Activated CD4-positive, alpha-beta T cell treated with anti-CD3 and anti-CD28 coated beads, Interleukin-2, amount 10 ng/mL, durations not matched to agents 24 days and 14 days (primary cell): Measurements from ENCODE around the gene FHOD3. TPM values are rescaled to one million over a fixed set of nuclear protein-coding genes. Genes with fewer than 3 reads are reported as not detected.

Experiments
- DNase-seq: peaks from one replicate; pipeline ENCODE4 v3.0.0; 2022
- H3K27ac Mint-ChIP-seq: one replicate; pipeline ENCODE4 v1.8.0; 2022; ENCODE audit warnings: mild to moderate bottlenecking, mixed read lengths
- H3K27me3 Mint-ChIP-seq: one replicate; pipeline ENCODE4 v1.8.0; 2022; ENCODE audit warnings: mixed read lengths
- H3K36me3 Mint-ChIP-seq: one replicate; pipeline ENCODE4 v1.8.0; 2022; ENCODE audit warnings: low read depth, mild to moderate bottlenecking, mixed read lengths
- H3K4me1 Mint-ChIP-seq: one replicate; pipeline ENCODE4 v1.8.0; 2021; ENCODE audit warnings: mixed read lengths
- H3K4me3 Mint-ChIP-seq: one replicate; pipeline ENCODE4 v1.8.0; 2022; ENCODE audit warnings: mild to moderate bottlenecking, moderate library complexity, mixed read lengths
- H3K9me3 Mint-ChIP-seq: one replicate; pipeline ENCODE4 v1.8.0; 2021; ENCODE audit warnings: mixed read lengths
- intact Hi-C: fragments of 100-400 bp; cut with micrococcal nuclease; formaldehyde crosslinking; loops from one replicate; pipeline ENCODE4 v1.15.1; 2023
- total RNA-seq: library from RNA; stranded (reverse); gene quantifications from 2 replicates; pipeline ENCODE4 v1.2.3, GENCODE V29; 2022

FHOD3 gene
- total RNA-seq, 1 donor from 2014 or later, result not detected

DNA sequence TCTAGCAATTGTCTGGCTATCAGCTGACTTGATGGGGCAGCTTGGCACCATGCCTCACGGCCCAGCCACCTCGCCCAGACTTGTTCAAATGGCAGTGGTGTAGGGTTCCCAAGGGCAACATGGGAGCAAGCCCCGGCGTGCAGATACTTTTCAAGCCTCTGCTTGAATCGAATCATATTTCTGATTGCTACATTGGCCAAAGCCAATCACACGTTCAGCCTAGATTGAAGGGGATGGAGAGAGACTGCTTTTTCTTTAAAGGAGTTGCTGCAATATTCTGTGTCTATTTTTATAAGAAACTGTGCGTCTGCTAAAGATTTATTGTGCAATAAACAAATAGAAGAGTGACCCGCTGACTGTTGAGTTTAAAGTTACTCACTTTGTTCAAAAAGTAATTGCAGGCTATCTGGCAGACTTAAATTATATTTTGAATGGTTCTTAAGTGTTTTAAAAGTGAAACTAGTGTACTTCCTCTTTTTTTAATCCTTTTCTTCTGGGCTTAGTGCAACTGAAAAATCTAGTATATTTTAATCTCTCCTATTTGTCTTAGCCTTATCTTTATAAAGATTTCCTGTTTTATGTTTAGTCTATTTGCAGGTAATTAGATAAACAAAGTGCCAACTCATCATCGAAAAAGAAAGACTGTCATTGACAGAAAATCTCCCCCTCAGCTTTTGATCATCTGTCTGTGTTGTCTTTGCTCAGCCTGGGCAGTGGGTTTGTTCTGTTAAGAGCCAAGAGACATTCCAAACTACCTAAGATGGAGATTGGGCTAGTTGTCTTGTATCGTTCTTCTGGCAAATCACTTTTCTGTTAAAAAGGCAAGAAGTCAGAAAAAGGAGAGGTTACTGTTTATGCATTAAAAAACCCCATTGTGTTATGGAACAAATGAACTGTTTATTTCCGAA is 375.2 kb downstream of the FHOD3 start:
- Mint-ChIP-seq H3K4me3 (no peak overlapping the region), H3K4me1 (peaks cover 3% of the 10 kb centered on the region), H3K27ac (no peak overlapping the region), H3K27me3 (peaks cover 7% of the 10 kb centered on the region), H3K36me3 (no peaks in the 10 kb centered on the region), H3K9me3 (no peaks in the 10 kb centered on the region)
- peak; percentile 27 for DNase-seq
- intact Hi-C loops, result no loop called here

DNA sequence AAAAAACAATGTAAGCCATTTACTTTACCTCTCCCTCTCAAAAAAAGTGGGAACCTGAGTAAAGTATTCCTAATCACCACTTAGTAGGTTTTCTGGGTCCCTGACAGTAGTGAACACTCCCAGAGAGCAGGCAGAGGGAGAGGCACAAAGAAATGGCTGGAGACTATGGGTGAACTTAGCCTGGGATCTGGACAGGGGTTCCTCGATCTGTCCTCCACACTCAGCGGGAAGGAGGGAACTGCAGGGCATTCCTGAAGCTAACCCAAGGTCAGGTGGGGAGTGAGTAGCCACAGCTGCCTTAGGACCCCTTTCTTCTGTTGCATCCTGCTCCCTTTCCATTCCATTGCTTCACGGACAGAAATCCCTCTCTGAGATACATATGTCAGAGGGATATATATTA is 375.9 kb downstream of the FHOD3 start:
- intact Hi-C loops, result no loop called here
- H3K4me1 Mint-ChIP-seq, result peaks cover 3% of the 10 kb centered on the region
- H3K9me3 Mint-ChIP-seq, result no peaks in the 10 kb centered on the region

DNA sequence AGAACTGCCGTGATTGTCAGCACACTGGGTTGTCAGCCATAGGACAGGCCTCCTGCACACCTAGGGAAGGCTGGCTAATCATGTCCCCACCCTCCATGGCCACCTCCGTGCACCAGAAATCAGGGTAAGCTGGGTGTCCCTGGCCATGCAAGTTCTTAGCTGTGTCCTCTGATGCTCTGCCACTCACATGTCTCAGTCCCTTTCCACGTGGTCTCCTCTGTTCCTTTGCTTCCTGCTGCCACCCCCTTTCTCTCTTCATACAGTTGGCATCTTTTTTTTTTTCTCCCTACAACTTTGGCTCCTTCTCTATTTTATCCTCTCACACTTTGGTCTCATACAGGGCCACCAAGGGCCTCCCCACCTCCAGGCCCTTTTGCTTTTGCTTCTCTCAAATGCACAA is 377.6 kb downstream of the FHOD3 start:
- intact Hi-C loops, result no loop called here
- Mint-ChIP-seq H3K27ac (no peak overlapping the region), H3K4me1 (peaks cover 3% of the 10 kb centered on the region), H3K27me3 (peaks cover 5% of the 10 kb centered on the region), H3K9me3 (no peaks in the 10 kb centered on the region), H3K4me3 (no peak overlapping the region), H3K36me3 (no peaks in the 10 kb centered on the region)
- peak; percentile 20 for DNase-seq

More for the DNA sequence above, 375.9 kb downstream of the FHOD3 start:
- DNase-seq, result peak; percentile 22
- Mint-ChIP-seq H3K4me3 (no peak overlapping the region), H3K27ac (no peak overlapping the region), H3K27me3 (peaks cover 4% of the 10 kb centered on the region), H3K36me3 (no peaks in the 10 kb centered on the region)

DNA sequence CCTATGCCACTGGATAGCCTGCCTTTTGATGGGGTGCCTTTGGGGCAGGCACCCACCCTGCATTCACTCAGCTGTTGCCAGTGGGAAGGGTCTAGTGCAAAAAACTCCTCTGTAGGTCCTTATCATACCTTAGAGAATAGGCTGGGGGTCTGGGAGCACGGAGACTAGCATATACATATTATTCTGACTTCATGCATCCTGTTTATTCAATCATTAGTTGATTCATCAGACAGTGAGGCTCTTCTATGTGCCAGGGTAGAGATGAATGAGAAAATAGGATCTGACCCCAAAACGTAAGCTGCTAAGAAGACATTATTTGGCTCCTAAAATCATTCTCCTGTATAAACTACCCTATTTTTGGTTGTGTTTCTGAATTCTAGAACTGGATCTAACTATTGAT is 378.0 kb downstream of the FHOD3 start:
- intact Hi-C loops, result no loop called here
- H3K4me3 Mint-ChIP-seq, result no peak overlapping the region
- H3K36me3 Mint-ChIP-seq, result no peaks in the 10 kb centered on the region
- peaks cover 3% of the 10 kb centered on the region for H3K4me1 Mint-ChIP-seq
- H3K27me3 Mint-ChIP-seq, result peaks cover 5% of the 10 kb centered on the region
- H3K9me3 Mint-ChIP-seq, result no peaks in the 10 kb centered on the region
- H3K27ac Mint-ChIP-seq, result no peak overlapping the region
- DNase-seq, result no peak

DNA sequence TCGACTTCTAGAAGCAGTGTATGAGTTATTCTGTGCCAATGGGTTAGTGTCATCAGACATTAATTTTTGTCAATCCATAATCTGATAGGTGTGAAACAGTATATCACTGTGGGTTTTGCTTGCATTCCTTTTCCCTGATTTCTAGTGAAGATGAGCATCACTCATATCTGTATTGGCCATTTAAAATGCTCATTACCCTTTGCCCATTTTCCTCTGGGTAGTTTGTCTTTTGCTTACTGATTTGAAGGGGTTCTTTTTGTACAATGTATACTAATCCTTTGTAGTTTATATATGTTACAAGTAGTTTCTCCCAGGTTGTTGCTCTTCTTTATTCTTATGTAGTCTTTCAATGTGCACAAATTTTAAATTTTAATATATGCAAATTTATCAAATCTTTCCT is 379.1 kb downstream of the FHOD3 start:
- H3K36me3 Mint-ChIP-seq, result no peaks in the 10 kb centered on the region
- DNase-seq, result no peak
- H3K4me3 Mint-ChIP-seq, result no peak overlapping the region
- H3K9me3 Mint-ChIP-seq, result no peaks in the 10 kb centered on the region
- peaks cover 5% of the 10 kb centered on the region for H3K27me3 Mint-ChIP-seq
- H3K27ac Mint-ChIP-seq, result no peak overlapping the region
- intact Hi-C loops, result no loop called here
- H3K4me1 Mint-ChIP-seq, result peaks cover 3% of the 10 kb centered on the region

DNA sequence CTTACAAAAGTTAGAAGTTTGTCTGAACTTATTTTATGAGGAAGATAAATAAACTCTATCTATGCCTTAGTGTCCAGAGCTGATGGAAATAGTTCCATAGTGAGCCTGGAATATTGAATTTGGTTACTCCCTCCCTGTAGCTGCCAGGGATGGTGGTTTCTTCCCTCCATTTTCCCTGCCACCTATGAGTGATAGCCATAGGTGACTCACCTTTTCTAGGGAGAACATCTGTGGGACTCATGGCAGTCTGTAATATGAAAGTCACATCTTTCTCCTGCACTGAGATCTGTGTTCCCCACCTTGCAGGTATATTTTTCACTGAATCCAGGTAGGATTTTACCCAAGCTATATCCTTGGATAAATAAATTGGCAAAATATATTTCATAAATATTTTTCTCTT is 382.5 kb downstream of the FHOD3 start:
- Mint-ChIP-seq H3K27ac (no peak overlapping the region), H3K4me3 (no peak overlapping the region), H3K27me3 (peaks cover 5% of the 10 kb centered on the region), H3K9me3 (no peaks in the 10 kb centered on the region), H3K4me1 (no peaks in the 10 kb centered on the region), H3K36me3 (no peaks in the 10 kb centered on the region)
- intact Hi-C loops, result no loop called here
- DNase-seq, result no peak

DNA sequence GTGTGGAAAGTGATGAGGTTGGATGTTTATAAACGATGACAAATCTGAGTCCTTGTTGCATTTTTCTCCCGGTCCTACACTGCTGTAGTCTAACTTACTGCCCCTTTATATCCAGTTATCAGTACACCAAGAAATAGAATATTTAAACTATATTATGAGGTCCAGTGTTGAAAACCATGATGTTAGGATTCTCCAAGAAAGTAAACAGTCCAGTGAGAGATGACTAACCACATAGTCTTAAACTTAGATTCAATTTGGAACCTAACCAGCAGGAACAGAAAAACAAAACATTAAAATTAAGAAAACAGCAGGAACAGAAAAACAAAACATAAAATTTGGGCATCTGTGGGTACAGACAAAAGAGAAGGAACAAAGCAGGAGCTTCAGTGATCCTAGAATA is 388.1 kb downstream of the FHOD3 start:
- peaks cover 2% of the 10 kb centered on the region for H3K27me3 Mint-ChIP-seq
- no peaks in the 10 kb centered on the region for H3K4me1 Mint-ChIP-seq
- no peak for DNase-seq
- H3K27ac Mint-ChIP-seq, result no peak overlapping the region
- H3K4me3 Mint-ChIP-seq, result no peak overlapping the region
- H3K36me3 Mint-ChIP-seq, result no peaks in the 10 kb centered on the region
- H3K9me3 Mint-ChIP-seq, result no peaks in the 10 kb centered on the region
- intact Hi-C loops, result loop anchor here (5.0 kb wide), 2 partner anchors 72 to 212 kb away; no protein-coding TSS in a partner anchor

DNA sequence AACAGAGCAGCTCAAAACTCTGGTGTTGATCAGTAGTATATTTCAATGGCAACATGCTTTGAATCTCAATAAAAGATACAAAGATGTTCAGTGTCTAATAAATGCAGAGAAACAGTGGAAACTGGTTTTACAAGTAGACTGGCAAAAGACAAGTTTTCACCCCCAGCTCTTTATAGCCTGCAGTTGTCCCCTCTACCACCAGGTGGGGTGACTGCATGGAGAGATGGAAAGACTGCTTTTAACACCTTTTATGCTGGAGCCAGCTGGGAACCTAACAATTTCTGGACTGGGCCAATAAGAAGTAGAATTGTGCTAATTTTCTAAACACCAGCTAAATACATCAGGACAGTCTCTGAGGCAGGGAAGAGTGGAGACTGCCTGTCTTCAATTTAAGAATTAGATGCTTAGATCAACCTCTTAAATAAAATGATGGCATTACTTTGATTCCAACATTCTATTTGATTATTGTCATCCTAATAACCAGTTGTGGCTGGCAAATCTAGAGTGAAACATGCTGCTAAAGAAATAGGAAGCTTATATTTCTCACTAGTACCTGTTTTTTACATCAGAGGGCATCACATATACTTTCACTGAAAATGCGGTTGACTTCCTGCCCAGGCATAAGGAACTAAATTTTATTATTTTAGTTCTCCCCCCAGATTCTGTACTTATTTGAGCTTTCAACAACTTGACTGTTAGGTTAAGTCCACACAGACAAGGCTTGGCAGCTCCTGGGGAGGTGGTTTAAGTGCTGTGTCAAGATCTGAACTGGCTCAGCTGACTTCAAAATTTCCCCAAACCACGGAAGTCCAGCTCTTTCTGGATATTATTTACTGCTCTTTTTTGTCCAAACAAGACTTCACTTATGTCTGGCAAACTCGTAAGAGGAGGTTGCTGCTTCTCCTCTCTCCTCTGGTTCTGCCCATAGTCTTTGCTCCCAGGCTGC is 390.8 kb downstream of the FHOD3 start:
- peak; percentile 85 for DNase-seq
- Mint-ChIP-seq H3K4me1 (no peaks in the 10 kb centered on the region), H3K4me3 (no peak overlapping the region), H3K27ac (no peak overlapping the region), H3K36me3 (no peaks in the 10 kb centered on the region), H3K27me3 (peaks cover 2% of the 10 kb centered on the region), H3K9me3 (no peaks in the 10 kb centered on the region)
- intact Hi-C loops, result loop anchor here (1.0 to 5.0 kb wide), 3 partner anchors 69 to 209 kb away; no protein-coding TSS in a partner anchor

DNA sequence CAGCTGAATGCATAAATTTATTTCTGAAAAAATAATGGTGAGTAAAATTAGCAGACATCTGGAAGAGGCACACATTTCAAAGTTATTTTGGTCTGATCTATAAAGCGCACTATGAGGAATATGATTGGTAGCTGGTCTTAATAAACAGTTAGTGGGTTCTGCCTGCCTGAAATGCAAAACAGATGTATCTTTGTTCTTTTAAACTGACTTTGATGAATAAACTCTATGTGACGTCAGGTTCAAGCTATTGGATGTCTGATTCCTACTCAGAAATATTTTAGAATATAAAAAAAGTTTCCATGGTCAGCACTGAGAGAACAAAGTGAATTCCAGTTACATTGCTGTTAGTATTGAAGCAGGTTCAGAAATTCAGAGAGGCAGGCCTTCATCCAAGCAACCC is 394.9 kb downstream of the FHOD3 start:
- H3K4me3 Mint-ChIP-seq, result no peak overlapping the region
- no peaks in the 10 kb centered on the region for H3K36me3 Mint-ChIP-seq
- H3K27ac Mint-ChIP-seq, result no peak overlapping the region
- H3K4me1 Mint-ChIP-seq, result no peaks in the 10 kb centered on the region
- H3K9me3 Mint-ChIP-seq, result no peaks in the 10 kb centered on the region
- intact Hi-C loops, result no loop called here
- DNase-seq, result no peak
- peaks cover 2% of the 10 kb centered on the region for H3K27me3 Mint-ChIP-seq

DNA sequence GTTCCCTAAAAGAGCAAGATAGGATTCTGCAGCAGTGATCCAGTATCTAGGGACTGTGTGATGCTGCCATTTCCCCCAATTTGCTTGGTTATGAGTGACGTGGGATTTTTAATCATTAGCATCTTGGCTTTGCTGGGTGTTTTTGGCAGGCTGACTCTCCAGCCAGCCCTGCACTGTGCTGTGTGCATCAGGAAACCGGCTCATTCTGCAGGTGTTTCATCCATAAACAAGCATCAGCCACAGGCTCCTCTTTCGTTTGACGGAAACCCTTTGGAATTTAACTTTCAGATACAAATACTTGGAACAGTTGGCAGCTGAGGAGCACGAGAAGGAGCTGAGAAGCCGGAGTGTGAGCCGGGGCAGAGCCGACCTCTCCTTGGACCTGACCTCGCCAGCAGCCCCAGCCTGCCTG is 395.4 kb downstream of the FHOD3 start:
- Mint-ChIP-seq H3K27me3 (peaks cover 2% of the 10 kb centered on the region), H3K36me3 (no peaks in the 10 kb centered on the region), H3K27ac (no peak overlapping the region), H3K4me3 (no peak overlapping the region), H3K9me3 (no peaks in the 10 kb centered on the region), H3K4me1 (no peaks in the 10 kb centered on the region)
- no peak for DNase-seq
- intact Hi-C loops, result no loop called here

DNA sequence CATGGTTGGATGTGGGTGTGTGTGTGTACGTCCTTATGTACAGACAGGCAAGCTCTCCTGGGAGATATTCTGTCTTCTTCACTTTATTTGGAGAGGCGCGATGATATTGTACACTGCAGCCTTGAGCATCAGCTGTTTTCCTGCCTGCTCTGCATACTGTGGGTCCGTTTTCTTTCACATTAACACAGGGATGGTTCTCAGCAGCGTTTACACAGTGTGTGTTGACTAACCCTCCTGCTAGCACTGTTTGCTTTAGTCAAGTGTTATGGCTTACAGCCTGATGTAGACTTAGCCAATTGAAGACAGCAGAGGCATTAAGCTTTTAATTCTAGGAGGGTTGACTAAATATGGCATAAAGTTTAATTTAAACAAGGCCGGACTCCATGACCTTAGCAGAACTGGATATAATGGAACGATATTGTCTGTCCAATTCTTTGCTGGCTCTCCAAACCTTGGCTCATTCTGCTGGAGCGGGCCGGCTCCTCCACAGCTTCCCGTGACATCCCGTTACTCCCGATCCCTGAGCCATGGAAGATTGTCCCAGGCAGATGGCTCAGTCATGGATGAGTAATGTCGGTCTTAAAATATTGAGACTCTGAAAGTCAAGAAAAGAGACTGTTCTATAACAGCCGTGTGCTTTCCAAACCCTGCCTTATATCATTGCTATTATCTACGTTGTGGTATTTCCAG is 396.6 kb downstream of the FHOD3 start:
- Mint-ChIP-seq H3K4me3 (no peak overlapping the region), H3K27me3 (peaks cover 2% of the 10 kb centered on the region), H3K9me3 (no peaks in the 10 kb centered on the region), H3K27ac (no peak overlapping the region), H3K36me3 (no peaks in the 10 kb centered on the region), H3K4me1 (no peaks in the 10 kb centered on the region)
- intact Hi-C loops, result no loop called here
- DNase-seq, result no peak

DNA sequence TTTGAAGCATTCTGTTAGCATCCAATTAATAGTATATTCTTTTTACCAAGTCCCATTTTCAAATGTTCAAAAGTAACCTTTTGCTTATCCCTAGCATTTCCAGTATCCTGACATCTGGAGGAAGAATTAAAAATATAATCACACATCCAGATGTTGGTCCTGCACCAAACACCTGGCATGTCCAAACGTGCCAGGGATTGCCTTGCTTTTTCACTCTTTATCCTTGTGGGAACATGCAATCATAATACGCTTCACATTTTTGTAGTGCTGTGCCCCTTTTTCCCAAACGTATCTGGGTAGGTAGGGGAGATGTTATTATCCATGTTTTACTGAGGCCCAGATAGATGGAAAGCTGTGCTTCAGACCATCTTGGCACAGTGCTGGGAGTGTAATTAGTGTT is 398.3 kb downstream of the FHOD3 start:
- DNase-seq, result no peak
- Mint-ChIP-seq H3K27ac (no peak overlapping the region), H3K9me3 (no peaks in the 10 kb centered on the region), H3K4me1 (no peaks in the 10 kb centered on the region), H3K27me3 (peaks cover 2% of the 10 kb centered on the region), H3K4me3 (no peak overlapping the region), H3K36me3 (no peaks in the 10 kb centered on the region)
- intact Hi-C loops, result no loop called here

DNA sequence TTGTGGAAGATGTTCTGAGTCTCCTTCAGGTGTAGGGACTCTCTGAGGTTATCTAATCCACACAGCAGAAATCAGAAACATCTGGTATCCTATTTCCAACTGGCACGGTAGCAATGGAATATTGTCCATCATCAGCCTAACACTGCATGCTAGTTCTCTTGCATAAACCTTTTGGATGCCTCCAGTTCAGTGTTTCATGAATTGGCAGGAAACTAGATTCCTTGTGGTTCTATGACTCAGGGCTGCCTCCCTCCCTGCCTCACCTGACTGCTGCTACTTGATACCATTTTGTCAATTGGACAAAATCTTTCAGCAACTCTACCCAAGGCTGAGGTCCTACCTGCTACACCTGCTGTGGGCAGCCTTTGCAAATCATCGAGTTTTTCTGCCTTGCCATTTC is 400.4 kb downstream of the FHOD3 start:
- no peaks in the 10 kb centered on the region for H3K4me1 Mint-ChIP-seq
- H3K4me3 Mint-ChIP-seq, result no peak overlapping the region
- H3K9me3 Mint-ChIP-seq, result no peaks in the 10 kb centered on the region
- H3K27me3 Mint-ChIP-seq, result peaks cover 2% of the 10 kb centered on the region
- H3K36me3 Mint-ChIP-seq, result no peaks in the 10 kb centered on the region
- H3K27ac Mint-ChIP-seq, result no peak overlapping the region
- intact Hi-C loops, result no loop called here
- DNase-seq, result no peak
